ENCODE data around the gene XPNPEP2. TPM values are rescaled to one million over a fixed set of nuclear protein-coding genes. Genes with fewer than 3 reads are reported as not detected.

The XPNPEP2 gene
- total RNA-seq, 1 experiment from 2014 or later, result not detected

DNA sequence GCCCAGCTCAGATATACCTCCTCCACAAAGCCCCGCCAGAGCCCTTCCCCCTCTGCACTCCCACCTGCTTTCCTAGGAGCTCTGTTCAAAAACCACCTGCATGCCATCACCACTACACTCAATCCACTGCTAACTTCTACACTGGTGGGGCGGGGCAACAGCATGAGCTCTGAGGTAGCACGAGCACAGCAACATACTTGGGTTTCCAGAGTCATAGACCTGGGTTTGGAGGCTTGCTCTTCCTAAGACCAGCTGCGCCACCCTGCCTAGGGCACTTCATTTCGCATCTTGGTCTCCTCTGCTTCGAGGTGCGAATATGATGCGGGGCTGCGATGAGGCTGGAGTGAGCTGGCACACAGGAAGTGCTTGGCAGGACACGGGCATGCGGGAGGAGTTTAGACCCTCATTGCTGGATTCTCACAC, 44.5 kb downstream of the XPNPEP2 start:
- in situ Hi-C loops (cut with HindIII; ENCODE audit: low pct_unique_long_range_greater_than_20kb, low sequenced_read_pairs), result no loop called here
- no peak for DNase-seq (ENCODE audit: low read depth, low spot score)

DNA sequence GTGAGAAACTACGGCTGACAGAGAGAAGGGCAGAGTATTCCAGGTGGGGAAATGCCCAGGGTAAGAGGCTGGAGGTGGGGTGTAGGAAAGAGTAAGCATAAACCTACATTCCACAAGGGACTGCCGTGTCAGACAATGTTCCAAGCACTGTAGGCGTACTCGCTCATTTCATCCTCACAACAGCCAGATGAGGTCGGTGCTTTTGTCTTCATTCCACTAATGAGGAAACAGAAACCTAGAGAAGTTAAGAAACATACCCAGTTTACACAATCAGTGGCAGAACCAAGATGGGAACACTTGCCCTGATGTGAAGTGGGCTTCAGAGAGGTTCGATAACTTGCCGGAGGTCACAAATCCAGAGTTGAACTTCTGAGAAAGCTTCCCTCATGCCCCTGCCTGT, 45.6 kb downstream of the XPNPEP2 start:
- in situ Hi-C loops (cut with HindIII; ENCODE audit: low pct_unique_long_range_greater_than_20kb, low sequenced_read_pairs), result no loop called here
- DNase-seq (ENCODE audit: low read depth, low spot score), result no peak

DNA sequence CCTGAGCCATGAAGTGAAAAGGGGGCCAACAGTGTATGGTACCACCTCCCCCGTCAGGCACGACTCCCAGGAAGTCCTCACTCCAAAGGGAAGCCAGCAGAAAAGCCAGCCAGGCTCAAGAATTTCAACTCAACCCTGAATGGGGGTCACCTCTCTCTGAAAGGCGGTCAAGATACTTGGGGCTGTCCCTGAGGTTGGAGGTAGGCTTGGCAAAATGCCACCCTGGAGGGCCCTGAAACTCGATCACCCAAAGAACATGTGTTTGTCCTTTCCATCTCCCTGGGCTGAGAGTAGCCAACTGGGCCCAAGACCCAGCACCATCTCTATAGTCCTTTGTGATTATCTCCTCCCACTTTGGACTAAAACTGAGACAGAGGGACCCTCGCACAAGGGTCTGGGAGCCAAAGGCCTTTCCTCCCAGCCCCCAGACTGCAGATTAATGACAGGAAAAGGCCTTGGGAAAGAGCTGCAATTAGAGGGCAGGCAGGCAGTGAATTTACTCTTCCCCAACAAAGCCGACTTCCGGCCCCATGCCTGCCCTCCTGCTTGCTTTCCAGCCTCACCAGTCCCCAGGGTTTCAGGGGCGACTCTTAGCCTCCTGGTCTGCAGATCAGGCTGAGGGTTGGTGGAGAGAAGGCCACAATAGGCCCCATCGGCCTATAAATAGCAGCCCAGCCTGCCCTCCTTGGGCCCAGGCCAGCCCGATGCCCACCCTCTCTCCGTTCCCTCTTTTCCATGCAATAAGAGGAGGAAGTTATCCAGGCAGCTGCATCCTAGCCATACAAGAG, 46.6 kb downstream of the XPNPEP2 start:
- no peak for DNase-seq (ENCODE audit: low read depth, low spot score)
- in situ Hi-C loops (cut with HindIII; ENCODE audit: low pct_unique_long_range_greater_than_20kb, low sequenced_read_pairs), result no loop called here

DNA sequence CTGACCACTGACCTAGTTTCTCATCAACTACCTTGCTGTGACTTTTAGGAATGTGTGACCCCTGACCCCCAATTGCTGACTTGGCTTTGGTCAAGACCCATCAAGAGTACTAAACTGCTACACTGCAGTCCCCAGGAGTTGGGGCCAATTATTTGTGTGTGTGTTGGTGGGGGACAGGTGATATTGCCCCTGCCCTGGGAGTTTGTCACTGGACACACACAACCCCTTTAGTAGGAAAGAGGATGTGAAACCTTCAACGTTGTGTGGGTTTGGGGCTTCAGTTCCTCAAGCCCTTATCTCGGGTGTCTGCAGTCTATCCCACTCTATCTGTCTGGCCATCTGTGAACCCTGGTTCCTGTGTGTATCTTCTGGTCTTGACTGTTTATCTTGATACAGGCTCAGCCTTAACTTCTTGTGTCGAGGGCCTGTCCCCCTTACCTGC, 47.5 kb downstream of the XPNPEP2 start:
- in situ Hi-C loops (cut with HindIII; ENCODE audit: low pct_unique_long_range_greater_than_20kb, low sequenced_read_pairs), result no loop called here
- DNase-seq (ENCODE audit: low read depth, low spot score), result no peak

DNA sequence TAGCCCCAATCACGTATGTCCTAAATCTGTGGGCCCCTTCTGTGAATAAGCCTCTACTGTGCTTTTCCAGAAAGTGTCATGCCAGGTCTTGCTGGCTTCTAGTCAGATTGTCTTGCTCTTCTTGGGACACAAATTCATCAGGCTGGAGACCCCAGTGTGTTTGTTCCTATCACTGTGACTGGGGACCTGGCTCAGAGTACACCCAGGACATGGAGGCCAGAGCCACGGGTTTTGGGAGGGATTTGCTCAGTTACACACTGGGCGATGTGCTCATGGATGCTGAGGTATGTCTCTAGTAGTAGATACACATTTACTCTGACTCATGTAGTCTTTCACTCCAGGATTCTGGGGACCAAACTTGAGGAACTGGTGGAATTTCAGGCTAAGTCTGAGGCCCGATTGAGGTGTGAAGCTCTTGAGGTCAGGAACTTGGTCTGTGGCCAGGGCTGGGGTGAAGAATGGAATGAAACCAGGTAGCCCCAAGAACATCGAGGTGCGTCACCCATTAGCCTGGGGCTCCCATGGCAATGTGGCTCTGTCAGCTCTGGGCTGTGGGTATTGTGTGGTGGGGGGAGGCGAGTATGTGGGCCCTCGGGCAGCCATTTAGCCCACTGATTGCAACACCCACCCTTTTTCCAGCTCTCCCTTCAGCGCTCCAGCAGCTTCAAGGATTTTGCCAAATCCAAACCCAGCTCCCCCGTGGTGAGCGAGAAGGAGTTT, 48.7 kb downstream of the XPNPEP2 start:
- DNase-seq (ENCODE audit: low read depth, low spot score), result no peak
- in situ Hi-C loops (cut with HindIII; ENCODE audit: low pct_unique_long_range_greater_than_20kb, low sequenced_read_pairs), result no loop called here

DNA sequence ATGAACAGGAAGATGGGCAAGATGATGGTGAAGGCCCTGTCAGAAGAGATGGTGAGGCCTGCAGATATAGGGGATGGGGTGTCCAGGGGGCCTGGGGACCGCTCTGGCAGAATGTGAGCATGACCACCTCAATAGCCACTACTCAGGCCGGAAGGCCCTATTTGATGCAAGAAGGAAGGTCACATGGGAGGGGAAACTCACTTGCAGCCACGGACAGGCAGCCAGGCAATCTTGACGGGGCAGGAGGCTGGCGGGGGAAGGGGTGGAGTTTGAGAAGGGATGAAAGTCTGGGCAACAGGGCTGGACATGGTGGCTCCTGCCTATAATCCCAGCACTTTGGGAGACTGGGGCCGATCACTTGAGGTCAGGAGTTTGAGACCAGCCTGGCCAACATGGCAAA, 49.7 kb downstream of the XPNPEP2 start:
- no peak for DNase-seq (ENCODE audit: low read depth, low spot score)
- in situ Hi-C loops (cut with HindIII; ENCODE audit: low pct_unique_long_range_greater_than_20kb, low sequenced_read_pairs), result no loop called here

DNA sequence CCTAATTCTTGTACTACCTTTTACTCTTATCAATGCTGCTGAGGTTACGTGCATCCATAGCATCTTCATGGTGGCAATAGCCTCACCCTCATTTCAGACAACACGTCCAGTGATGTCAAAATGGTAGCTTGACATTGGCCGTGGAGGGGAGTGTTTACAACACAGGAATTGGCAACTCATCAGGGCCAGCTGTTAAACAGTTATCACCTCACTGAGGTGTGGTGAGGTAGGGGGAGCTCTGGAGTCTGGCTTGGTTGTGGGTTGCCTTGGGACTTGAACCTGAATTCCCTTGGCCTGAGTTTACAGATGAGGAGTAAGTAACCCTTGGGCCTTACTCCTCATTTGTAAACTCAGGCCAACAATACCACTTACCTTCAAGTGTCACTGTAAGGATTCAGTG, 51.4 kb downstream of the XPNPEP2 start:
- no peak for DNase-seq (ENCODE audit: low read depth, low spot score)
- in situ Hi-C loops (cut with HindIII; ENCODE audit: low pct_unique_long_range_greater_than_20kb, low sequenced_read_pairs), result no loop called here

DNA sequence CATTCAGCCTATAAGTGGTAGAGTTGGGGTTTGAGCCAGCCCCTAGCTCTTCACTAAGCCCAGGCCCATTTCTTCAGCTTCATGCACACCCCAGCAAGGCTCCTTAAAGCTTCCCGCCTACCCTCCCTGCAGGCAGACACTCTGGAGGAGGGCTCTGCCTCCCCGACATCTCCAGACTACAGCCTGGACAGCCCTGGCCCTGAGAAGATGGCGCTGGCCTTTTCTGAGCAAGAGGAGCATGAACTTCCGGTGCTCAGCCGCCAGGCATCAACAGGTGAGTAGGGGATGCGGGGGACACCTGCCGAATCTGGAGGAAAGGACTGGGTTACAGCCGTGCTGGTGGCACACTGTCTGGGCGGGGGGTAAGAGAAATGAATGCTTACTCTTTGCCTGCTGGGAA, 52.0 kb downstream of the XPNPEP2 start:
- in situ Hi-C loops (cut with HindIII; ENCODE audit: low pct_unique_long_range_greater_than_20kb, low sequenced_read_pairs), result no loop called here
- no peak for DNase-seq (ENCODE audit: low read depth, low spot score)

DNA sequence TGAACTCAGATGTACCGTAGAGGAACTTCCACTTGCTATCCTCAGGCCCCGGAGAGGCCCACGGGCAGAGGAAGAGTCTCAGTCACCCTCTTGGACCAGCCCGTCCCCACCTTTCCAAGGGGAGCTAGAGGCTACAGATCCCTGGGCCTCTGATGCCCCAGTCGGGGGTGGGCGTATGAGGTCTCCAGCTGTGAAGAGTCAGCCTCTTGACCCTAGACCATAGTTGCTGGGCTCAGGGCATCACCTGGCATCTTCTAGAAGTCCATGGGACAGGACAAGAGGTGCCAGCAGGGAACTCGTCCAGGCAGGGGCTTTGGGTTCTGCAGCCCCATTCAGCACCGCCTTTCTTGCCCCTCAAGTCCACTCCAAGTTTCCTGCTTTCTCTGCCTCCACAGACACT, 52.6 kb downstream of the XPNPEP2 start:
- in situ Hi-C loops (cut with HindIII; ENCODE audit: low pct_unique_long_range_greater_than_20kb, low sequenced_read_pairs), result no loop called here
- DNase-seq (ENCODE audit: low read depth, low spot score), result no peak

DNA sequence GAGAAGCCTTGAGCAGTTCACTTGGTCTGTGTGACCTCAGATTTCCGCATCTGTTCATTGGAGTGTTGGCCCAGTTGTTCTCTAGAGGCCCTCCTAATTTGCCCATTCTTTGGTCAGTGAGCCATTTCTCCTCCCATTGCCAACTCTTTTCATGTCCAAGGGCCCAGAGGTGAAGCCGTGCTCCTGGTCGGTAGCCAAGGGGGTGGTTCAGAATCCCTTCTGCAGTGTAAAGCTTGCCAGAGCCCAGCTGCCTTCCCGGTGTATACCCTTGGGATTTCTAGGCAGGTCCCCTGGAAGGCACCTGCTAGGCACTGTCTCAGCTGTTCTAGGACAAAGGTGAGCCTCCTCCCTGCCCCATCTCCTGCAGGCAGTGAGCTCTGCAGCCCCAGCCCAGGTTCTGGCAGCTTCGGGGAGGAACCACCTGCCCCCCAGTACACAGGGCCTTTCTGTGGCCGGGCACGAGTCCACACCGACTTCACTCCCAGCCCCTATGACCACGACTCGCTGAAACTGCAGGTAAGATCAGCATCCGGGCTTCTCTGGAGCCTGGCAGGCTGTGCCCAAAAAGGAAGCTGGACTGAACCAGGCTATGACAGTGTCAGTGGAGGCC, 53.3 kb downstream of the XPNPEP2 start:
- in situ Hi-C loops (cut with HindIII; ENCODE audit: low pct_unique_long_range_greater_than_20kb, low sequenced_read_pairs), result no loop called here

DNA sequence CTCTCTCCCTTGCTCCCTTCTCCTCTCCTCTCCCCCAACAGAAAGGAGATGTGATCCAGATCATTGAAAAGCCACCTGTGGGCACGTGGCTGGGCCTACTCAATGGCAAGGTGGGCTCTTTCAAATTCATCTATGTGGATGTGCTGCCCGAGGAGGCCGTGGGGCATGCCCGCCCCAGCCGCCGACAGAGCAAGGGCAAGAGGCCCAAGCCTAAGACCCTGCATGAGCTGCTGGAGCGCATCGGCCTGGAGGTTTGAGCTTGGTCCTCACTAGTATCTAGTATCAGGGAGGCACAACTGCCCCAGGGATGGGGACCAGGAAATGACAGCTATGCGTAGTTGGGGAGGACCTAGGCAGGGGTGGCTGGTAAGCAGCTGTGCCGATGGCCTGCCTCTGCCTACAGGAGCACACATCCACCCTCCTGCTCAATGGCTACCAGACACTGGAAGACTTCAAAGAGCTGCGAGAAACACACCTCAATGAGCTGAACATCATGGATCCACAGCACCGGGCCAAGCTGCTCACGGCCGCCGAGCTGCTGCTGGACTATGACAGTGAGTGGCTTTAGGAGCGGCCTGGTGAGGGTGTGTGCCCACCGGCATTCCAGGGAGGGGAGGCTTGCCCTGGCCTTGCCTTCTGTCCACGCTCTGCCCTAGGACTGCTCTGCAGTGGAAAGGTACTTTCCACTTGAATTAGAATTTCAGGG, 54.0 kb downstream of the XPNPEP2 start:
- DNase-seq (ENCODE audit: low read depth, low spot score), result no peak
- in situ Hi-C loops (cut with HindIII; ENCODE audit: low pct_unique_long_range_greater_than_20kb, low sequenced_read_pairs), result no loop called here

More for the DNA sequence above, 53.3 kb downstream of the XPNPEP2 start:
- no peak for DNase-seq (ENCODE audit: low read depth, low spot score)

DNA sequence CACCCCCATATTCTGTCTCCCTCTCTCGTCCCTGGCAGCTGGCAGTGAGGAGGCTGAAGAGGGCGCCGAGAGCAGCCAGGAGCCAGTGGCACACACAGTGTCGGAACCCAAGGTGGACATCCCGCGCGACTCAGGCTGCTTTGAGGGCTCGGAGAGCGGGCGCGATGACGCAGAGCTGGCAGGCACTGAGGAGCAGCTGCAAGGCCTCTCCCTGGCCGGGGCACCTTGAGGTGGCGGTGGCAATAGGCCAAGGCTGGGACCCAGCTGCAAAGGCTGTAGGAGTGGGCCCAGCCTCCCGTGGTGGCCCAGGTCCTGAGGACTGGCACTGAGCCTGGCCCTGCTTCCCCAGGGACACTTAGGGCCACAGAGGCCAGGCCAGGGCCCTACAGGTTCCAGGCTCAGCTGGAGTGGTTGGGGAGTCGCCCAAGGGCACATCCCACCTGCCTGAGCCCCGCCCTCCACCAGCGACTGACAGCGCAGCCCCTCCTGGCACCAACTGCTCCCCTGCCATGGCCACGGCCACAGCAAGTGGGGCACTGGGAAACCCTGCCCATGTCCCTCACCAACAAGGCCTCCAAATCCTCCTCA, 54.9 kb downstream of the XPNPEP2 start:
- in situ Hi-C loops (cut with HindIII; ENCODE audit: low pct_unique_long_range_greater_than_20kb, low sequenced_read_pairs), result no loop called here
- no peak for DNase-seq (ENCODE audit: low read depth, low spot score)

DNA sequence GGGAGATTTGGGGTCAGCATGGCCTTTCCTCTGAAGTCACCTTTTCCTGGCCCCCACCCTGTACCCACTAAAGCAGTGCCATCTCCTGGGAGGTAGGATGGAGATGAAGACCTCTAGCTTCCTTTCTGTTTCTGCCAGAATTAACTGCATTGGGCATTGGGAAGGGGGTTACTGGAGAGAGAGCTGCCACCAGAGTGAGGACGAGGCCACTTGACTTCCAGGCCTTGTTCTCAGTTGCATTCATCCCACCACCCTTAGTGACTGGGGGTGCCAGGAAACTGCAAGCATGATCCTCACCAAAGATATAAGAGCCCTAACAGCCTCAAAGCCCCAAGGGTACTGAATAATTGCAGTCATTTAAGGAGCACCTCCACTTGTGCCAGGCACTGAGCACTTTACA, 56.8 kb downstream of the XPNPEP2 start:
- DNase-seq (ENCODE audit: low read depth, low spot score), result no peak
- in situ Hi-C loops (cut with HindIII; ENCODE audit: low pct_unique_long_range_greater_than_20kb, low sequenced_read_pairs), result no loop called here

DNA sequence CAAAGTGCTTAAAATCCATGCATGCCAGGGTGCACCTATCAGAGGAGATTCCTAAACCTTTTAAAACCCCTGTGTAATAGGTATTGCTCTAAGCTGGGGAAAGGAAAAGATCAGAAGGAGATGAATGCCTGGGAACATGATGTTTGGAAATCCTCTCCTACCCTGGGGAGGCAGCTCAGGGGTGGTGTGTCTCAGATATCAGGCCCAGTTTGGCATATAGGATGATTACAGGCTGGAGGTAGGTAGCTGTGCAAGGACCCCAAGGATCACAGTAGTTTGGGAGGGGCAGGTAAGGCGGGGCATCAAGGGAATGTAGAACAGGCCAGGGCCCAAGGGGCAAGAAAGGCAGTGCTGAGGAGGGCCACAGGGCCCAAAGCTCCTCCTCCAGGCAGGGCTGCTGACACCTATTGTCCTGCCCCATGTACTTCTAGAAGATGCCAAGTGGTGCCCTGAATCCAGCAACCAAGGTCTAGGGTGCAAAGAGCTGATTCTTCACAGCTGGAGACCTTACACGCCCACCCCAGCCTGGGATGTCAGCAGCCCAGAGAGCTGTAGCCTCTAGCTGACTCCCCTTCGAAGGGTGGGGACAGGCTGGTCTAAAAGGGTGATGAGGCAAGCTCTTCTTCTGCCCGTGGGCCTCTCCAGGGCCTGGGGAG, 58.6 kb downstream of the XPNPEP2 start:
- DNase-seq (ENCODE audit: low read depth, low spot score), result no peak
- in situ Hi-C loops (cut with HindIII; ENCODE audit: low pct_unique_long_range_greater_than_20kb, low sequenced_read_pairs), result no loop called here

DNA sequence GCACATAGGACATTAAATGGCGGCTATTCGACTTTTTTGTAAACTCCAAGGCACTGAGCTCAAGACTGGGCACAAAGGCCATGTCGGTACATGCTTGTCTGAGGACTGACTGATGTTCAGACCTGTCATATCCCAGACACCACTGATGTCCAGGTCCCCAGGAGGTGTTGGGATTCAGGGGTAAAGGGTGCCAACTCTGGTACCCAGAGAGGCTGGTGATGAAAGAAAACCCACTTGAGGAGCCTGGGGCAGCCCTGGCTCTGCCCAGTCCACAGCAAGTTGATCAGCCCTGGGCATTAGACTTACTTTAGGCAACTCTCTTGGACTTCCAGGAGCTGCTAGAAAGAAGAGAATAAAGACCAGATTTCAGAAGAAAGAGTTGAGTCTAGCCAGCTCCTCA, 59.7 kb downstream of the XPNPEP2 start:
- in situ Hi-C loops (cut with HindIII; ENCODE audit: low pct_unique_long_range_greater_than_20kb, low sequenced_read_pairs), result no loop called here
- no peak for DNase-seq (ENCODE audit: low read depth, low spot score)

DNA sequence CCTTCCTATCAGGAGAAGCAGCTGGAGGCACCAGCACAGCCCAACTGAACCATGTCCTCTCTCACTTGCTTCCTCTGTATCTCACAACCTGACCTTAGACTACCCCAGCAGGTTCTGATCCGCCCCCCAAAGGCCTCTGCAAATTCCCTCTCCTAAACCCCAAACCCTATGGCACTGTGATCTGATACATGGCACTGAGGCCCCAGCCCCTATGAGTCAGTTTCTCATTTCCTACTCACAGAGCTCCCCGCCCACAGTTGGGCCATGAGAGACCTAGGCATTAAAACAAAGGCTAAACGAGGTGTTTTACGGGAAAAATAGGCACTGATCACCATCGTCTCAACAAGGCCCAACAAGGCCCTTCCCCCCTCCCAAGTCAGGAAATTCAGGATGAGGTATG, 60.1 kb downstream of the XPNPEP2 start:
- in situ Hi-C loops (cut with HindIII; ENCODE audit: low pct_unique_long_range_greater_than_20kb, low sequenced_read_pairs), result no loop called here
- no peak for DNase-seq (ENCODE audit: low read depth, low spot score)

DNA sequence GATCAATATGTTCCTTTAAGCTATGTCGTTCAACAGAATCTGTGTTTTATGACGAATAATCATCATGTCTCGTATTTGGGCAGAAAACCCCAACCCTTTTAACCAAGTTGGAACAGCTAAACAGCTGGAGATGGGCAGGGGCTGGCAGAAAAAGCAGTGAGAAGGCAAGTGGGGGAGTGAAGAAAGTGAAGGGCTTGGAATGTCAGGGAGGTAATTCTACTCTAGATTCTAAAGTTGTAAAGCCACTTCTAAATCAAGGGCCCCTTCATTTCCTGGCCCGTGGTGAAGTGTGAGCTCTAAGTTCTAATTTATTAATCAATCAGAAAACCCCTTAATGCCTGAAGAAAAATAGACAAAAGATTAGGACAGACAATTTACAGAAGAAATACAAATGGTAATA, 61.4 kb downstream of the XPNPEP2 start:
- no peak for DNase-seq (ENCODE audit: low read depth, low spot score)
- in situ Hi-C loops (cut with HindIII; ENCODE audit: low pct_unique_long_range_greater_than_20kb, low sequenced_read_pairs), result no loop called here

Data from SK-MEL-5 (cell line).